Endothelial cell of umbilical vein (primary cell): ENCODE measurements around the gene MECP2. TPM values are rescaled to one million over a fixed set of nuclear protein-coding genes. Genes with fewer than 3 reads are reported as not detected.

Experiments
- BruUV-seq: library from RNA; stranded (reverse); fragments of 400-500 nt; replicated peaks from 2 replicates; lab custom pipeline; 2021; lab: Mats Ljungman, UMichigan
- CTCF ChIA-PET: fragments of 300-600, 350-600 bp; sonication (Branson Sonifier 250); formaldehyde crosslinking; loops from one replicate; lab custom pipeline; 2021; ENCODE audit warnings: antibody characterized with exemption, inconsistent platforms; lab: Charles Lee
- POLR2A ChIA-PET: fragments of 300-600, 350-600 bp; sonication (Branson Sonifier 250); formaldehyde crosslinking; loops from one replicate; lab custom pipeline; 2021; ENCODE audit warnings: antibody characterized with exemption, inconsistent platforms; lab: Charles Lee
- DNase-seq: peaks from one replicate; pipeline ENCODE4 v3.0.0-alpha.2; 2011; ENCODE audit warnings: low read depth, low spot score
- FAIRE-seq: peaks from 2 replicates; lab custom pipeline; 2011; peaks lifted over from hg19 to GRCh38; lab: Jason Lieb, UNC
- H2AFZ ChIP-seq: 2 replicates; pipeline ENCODE4 v1.6.0; 2012; ENCODE audit warnings: low read depth, low read length, control low read depth, inconsistent platforms
- H3K27ac ChIP-seq: 2 replicates; pipeline ENCODE4 v1.5.1; 2011; ENCODE audit warnings: low read depth, mild to moderate bottlenecking, control low read depth, low read length, moderate library complexity; ENCODE audit not compliant: insufficient read depth
- H3K27me3 ChIP-seq, 2 experiments: 2 replicates each; pipeline versions ENCODE4 v1.6.0 to v1.6.1; 2011; ENCODE audit warnings: low read length in 2 of 2, mixed read lengths in 1 of 2; ENCODE audit not compliant: control insufficient read depth in 2 of 2, insufficient read depth in 2 of 2
- H3K36me3 ChIP-seq, 2 experiments: 2 replicates in 1 of 2; 3 replicates in 1 of 2; pipeline ENCODE4 v1.5.1; 2011; ENCODE audit warnings: low read length in 2 of 2, mild to moderate bottlenecking in 1 of 2, moderate library complexity in 1 of 2; ENCODE audit not compliant: control insufficient read depth in 2 of 2, insufficient read depth in 2 of 2; ENCODE audit errors: extremely low read depth in 1 of 2
- H3K4me1 ChIP-seq: 3 replicates; pipeline ENCODE4 v1.5.1; 2011; ENCODE audit warnings: mild to moderate bottlenecking, low read length; ENCODE audit not compliant: control insufficient read depth, insufficient read depth; ENCODE audit errors: extremely low read depth
- H3K4me2 ChIP-seq: 2 replicates; pipeline ENCODE4 v1.6.1; 2011; ENCODE audit warnings: low read length, control low read depth, mixed read lengths; ENCODE audit not compliant: insufficient read depth
- H3K4me3 ChIP-seq, 3 experiments: fragments of 200-600 bp in 1 of 3; sonication (generic), shearing (Covaris generic) in 1 of 3; replicated peaks in 1 of 3; 2 replicates each; pipeline ENCODE4 v1.5.1; 2011 to 2016; ENCODE audit warnings: control low read depth in 3 of 3, low read length in 3 of 3, mild to moderate bottlenecking in 2 of 3, inconsistent platforms in 1 of 3, low read depth in 1 of 3, moderate library complexity in 1 of 3; ENCODE audit not compliant: insufficient read depth in 1 of 3
- H3K79me2 ChIP-seq: 2 replicates; pipeline ENCODE4 v1.6.0; 2012; ENCODE audit warnings: low read length, inconsistent platforms; ENCODE audit not compliant: control insufficient read depth, insufficient read depth
- H3K9ac ChIP-seq: replicated peaks from 2 replicates; pipeline ENCODE3; 2011; ENCODE audit warnings: low read length, control low read depth; ENCODE audit not compliant: insufficient read depth; ENCODE audit errors: extremely low read depth
- H3K9me1 ChIP-seq: replicated peaks from 3 replicates; pipeline ENCODE4 v1.6.0; 2011; ENCODE audit warnings: mild to moderate bottlenecking, low read length; ENCODE audit not compliant: control insufficient read depth, insufficient read depth; ENCODE audit errors: extremely low read depth
- H3K9me3 ChIP-seq: replicated peaks from 2 replicates; pipeline ENCODE4 v1.5.1; 2012; ENCODE audit warnings: low read length, inconsistent platforms; ENCODE audit not compliant: control insufficient read depth, insufficient read depth
- H4K20me1 ChIP-seq: replicated peaks from 2 replicates; pipeline ENCODE3; 2011; ENCODE audit warnings: mild to moderate bottlenecking, low read length; ENCODE audit not compliant: control insufficient read depth, insufficient read depth; ENCODE audit errors: extremely low read depth
- CTCF ChIP-seq, 2 donors: IDR thresholded peaks; 1 replicate in 1 of 2; 2 replicates in 1 of 2; pipeline ENCODE4 v1.5.1; 2011; ENCODE audit warnings: low read length in 2 of 2, mild to moderate bottlenecking in 2 of 2, moderate library complexity in 2 of 2, control low read depth in 1 of 2, inconsistent platforms in 1 of 2, low read depth in 1 of 2; ENCODE audit not compliant: insufficient read depth in 1 of 2; ENCODE audit errors: extremely low read depth in 1 of 2
- EZH2 ChIP-seq: IDR thresholded peaks from 2 replicates; pipeline ENCODE4 v1.6.1; 2012; ENCODE audit warnings: borderline replicate concordance, low read depth, mild to moderate bottlenecking, moderate library complexity, low read length, inconsistent platforms; ENCODE audit not compliant: severe bottlenecking
- FOS ChIP-seq: IDR thresholded peaks from 2 replicates; pipeline ENCODE4 v1.6.1; 2011; ENCODE audit warnings: mild to moderate bottlenecking, low read length, moderate library complexity, borderline replicate concordance; ENCODE audit not compliant: insufficient read depth
- GATA2 ChIP-seq: IDR thresholded peaks from 2 replicates; pipeline ENCODE4 v1.7.0; 2011; ENCODE audit warnings: low read depth, mild to moderate bottlenecking, moderate library complexity, mixed read lengths, low read length; ENCODE audit not compliant: insufficient read length, insufficient read depth
- JUN ChIP-seq: IDR thresholded peaks from 2 replicates; pipeline ENCODE4 v1.6.1; 2011; ENCODE audit warnings: borderline replicate concordance, low read depth; ENCODE audit not compliant: insufficient read length, insufficient read depth
- MAX ChIP-seq: IDR thresholded peaks from 2 replicates; pipeline ENCODE4 v1.6.1; 2011; ENCODE audit not compliant: insufficient read depth, insufficient read length
- MYC ChIP-seq: IDR thresholded peaks from one replicate; pipeline ENCODE4 v1.6.1; 2011; ENCODE audit warnings: mild to moderate bottlenecking, low read depth, low read length
- POLR2A ChIP-seq: IDR thresholded peaks from 2 replicates; pipeline ENCODE4 v1.6.1; 2012; ENCODE audit warnings: low read depth, mild to moderate bottlenecking, control low read depth, low read length
- POLR2AphosphoS5 ChIP-seq: IDR thresholded peaks from 2 replicates; pipeline ENCODE4 v1.6.1; 2012; ENCODE audit warnings: low read depth, mild to moderate bottlenecking, control low read depth, low read length, moderate library complexity; ENCODE audit not compliant: insufficient read depth
- dilution Hi-C: fragments of 300-500 bp; cut with MboI; formaldehyde crosslinking; loops from one replicate; pipeline ENCODE4 v1.15.0; 2019; ENCODE audit warnings: low sequenced_read_pairs; ENCODE audit not compliant: extremely low pct_ligation_motif_present
- intact Hi-C: fragments of 100-400 bp; cut with micrococcal nuclease; formaldehyde crosslinking; loops from one replicate; pipeline ENCODE4 v1.10.0; 2022
- polyA plus RNA-seq, 4 experiments: library from polyadenylated mRNA; depleted of rRNA in 3 of 4; stranded (reverse) in 3 of 4; unstranded in 1 of 4; fragments of >200 nt; gene quantifications; 2 replicates each; pipeline versions ENCODE4 v1.2.1 to v1.2.3, GENCODE V29; 2011 to 2012; ENCODE audit warnings: missing spikeins in 1 of 4
- total RNA-seq: library from RNA; stranded (reverse); gene quantifications from 2 replicates; pipeline ENCODE4 v1.2.3, GENCODE V29; 2021

MECP2 gene
- total and polyA plus RNA-seq, 2 donors (not counting 3 experiments of a cell fraction or from before 2014, with no cell fraction given), result 9.0 to 45.3 TPM

- POLR2A ChIA-PET, result interaction anchor here (0.6 kb wide), 1 partner anchor 13 kb away, joined by 5 read pairs; no protein-coding TSS in a partner anchor
Measured at GRCh38 chrX:153992180-153992579, 105.3 kb downstream of the MECP2 start.

More at GRCh38 chrX:153992180-153992579, 105.3 kb downstream of the MECP2 start:
- no TSS peak for BruUV-seq
- H3K4me1 ChIP-seq, result no peaks in the 10 kb centered on the region
- H3K27ac ChIP-seq, result no peak overlapping the region
- H3K36me3 ChIP-seq, result no peaks in the 10 kb centered on the region
- H3K9me1 ChIP-seq, result no peaks in the 10 kb centered on the region
- no peak for FAIRE-seq
- intact Hi-C loops, result no loop called here
- no peak for DNase-seq
- H3K9me3 ChIP-seq, result no peaks in the 10 kb centered on the region
- no peak overlapping the region for H3K4me3 ChIP-seq
- H2AFZ ChIP-seq, result no peak overlapping the region
- H4K20me1 ChIP-seq, result no peaks in the 10 kb centered on the region
- H3K9ac ChIP-seq, result no peak overlapping the region
- H3K4me2 ChIP-seq, result no peak overlapping the region
- dilution Hi-C loops, result no loop called here
- CTCF ChIA-PET, result no interaction called here
- no peaks in the 10 kb centered on the region for H3K79me2 ChIP-seq
- H3K27me3 ChIP-seq, result no peaks in the 10 kb centered on the region
- TF ChIP-seq POLR2AphosphoS5 (no peak), EZH2 (no peak), CTCF (IDR thresholded peaks at IDR 0.05; ENCODE audit: extremely low read depth in 1 of 2, insufficient read depth in 1 of 2, low read depth in 1 of 2, low read length in 2 of 2) (no peak), JUN (no peak), POLR2A (no peak), MYC (no peak), MAX (no peak), GATA2 (no peak), FOS (no peak)
